Astrocyte (in vitro differentiated cells and primary cell): ENCODE results near the gene ADARB2.

Source experiments
- EZH2 ChIP-seq: IDR thresholded peaks from 2 replicates; pipeline ENCODE4 v1.6.1; 2012; ENCODE audit warnings: mild to moderate bottlenecking, low read length, inconsistent platforms; ENCODE audit not compliant: insufficient read depth
- TF ChIP-seq, protein P1 (sequence below): IDR thresholded peaks from 2 replicates; pipeline ENCODE4 v1.5.1; 2011; ENCODE audit warnings: low read depth, mild to moderate bottlenecking, inconsistent platforms, low read length, moderate library complexity; ENCODE audit not compliant: insufficient read depth

GRCh38 chr10:1579671-1580070, 157.7 kb downstream of the ADARB2 start:
- TF ChIP-seq, protein P1, sequence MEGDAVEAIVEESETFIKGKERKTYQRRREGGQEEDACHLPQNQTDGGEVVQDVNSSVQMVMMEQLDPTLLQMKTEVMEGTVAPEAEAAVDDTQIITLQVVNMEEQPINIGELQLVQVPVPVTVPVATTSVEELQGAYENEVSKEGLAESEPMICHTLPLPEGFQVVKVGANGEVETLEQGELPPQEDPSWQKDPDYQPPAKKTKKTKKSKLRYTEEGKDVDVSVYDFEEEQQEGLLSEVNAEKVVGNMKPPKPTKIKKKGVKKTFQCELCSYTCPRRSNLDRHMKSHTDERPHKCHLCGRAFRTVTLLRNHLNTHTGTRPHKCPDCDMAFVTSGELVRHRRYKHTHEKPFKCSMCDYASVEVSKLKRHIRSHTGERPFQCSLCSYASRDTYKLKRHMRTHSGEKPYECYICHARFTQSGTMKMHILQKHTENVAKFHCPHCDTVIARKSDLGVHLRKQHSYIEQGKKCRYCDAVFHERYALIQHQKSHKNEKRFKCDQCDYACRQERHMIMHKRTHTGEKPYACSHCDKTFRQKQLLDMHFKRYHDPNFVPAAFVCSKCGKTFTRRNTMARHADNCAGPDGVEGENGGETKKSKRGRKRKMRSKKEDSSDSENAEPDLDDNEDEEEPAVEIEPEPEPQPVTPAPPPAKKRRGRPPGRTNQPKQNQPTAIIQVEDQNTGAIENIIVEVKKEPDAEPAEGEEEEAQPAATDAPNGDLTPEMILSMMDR, result no peak
- TF ChIP-seq EZH2, result no peak
